CD4-positive, alpha-beta T cell treated with Interleukin-17A for 4 hours (primary cell): ENCODE data around the gene CACNA1S.

ENCODE experiments used
- DNase-seq: peaks from one replicate; pipeline ENCODE4 v3.0.0-alpha.2; 2020; ENCODE audit warnings: mixed read lengths

CACNA1S gene

DNA sequence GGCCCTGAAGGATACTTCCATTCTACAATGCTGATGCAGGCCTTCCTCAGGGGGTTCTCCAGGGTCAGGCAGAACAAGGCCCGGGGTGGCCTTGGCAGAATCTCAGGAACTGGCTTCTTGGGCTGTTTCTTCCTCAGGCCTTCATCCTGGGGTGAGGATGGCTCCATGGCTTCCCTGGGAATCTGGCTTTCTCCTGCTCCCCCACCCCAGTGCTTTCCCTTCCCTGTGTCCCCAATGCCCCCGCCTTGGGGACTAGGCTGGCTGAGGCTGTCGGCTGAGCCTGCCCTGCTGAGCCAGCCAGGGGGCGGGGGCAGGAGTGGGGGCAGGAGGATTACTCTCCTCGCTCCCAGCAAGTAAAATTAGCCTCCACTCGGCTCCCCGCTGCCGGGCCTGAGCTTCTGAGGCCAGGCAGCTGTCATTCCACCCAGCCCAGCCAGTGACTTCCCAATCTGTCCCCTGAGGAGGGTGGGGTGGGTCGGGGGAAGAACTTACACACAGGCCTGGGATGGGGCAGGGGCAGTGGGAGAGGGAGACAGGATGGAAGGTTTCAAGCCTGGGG lies at the start of gene CACNA1S:
Gene CACNA1S, minus strand, starts transcription at position 254 of the 559 bp plus-strand sequence. Its CDS starts 87 bp downstream, at position 167.
- no peak for DNase-seq

DNA sequence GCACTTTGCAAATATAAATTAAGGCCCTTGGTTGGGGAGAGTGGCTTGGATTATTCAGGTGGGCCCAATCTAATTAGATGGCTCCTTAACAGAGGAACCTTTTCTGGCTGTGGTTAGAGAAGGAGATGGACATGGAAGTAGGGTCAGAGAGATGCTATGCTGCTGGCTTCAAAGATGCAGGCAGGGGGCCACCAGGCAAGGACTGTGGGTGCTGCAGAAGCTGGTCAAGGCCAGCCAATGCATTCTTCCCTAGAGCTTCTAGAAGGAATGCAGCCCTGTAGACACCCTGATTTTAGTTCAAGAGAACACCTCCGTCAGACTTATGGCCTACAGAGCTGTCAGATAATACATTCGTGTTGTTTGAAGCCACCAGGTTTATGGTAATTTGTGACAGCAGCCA lies 45.7 kb upstream of the CACNA1S start:
- DNase-seq, result no peak

DNA sequence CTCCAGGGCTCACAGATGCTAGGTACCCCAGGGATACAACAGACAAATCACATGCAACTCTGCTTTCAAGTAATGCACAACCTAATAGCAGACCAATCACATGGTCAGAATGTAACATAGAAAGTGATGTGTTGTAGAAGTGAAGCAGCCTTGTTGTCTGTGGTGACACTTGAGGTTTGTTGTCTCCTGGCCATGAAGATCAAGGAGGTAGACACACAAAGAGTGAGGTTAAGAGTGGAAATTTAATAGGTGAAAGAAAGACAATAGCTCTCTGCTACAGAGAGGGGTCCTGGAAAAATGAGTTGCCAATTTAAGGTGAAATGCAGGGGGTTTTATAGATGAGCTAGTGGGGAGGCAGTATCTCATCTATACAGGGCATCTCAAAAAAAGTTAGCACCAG lies 44.6 kb upstream of the CACNA1S start:
- DNase-seq, result no peak

DNA sequence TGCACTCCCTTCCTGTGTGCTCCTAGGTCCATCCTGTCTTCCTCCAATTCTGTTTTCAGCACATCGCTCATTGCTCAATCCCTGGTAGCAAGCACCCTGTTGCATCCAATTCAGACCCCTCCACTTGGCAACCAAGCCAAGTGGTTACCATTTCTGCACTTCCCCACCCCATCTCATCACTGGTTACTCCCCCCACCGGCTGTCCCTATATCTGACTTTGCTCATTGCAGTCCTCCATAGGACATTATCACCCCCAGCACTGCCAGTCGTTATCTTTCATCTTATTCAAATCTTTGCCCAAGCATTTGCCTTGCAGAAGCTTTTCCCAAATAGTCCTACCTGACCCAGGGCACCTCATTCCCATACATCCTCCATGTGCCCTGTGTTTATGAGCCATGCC lies 44.1 kb upstream of the CACNA1S start:
- DNase-seq, result no peak

DNA sequence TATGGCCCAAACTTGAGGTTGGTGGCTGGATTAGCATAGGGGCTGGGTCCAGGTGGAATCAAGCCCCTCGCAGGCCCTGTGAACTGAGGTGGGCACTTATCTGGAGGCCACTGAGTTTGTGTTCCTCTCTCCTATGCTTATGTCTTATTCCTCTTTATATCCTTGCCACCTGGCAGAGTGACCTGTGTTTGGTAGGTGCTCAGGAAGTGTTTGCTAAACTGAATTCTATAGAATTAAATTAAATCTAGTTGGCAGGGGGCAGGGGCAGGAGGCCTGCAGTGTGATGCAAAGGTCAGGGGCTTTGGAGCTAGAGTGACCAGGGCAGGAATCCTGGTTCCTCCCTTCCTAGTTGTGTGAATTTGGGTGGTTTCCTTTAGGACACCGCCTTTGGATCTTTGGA lies 43.1 kb upstream of the CACNA1S start:
- no peak for DNase-seq

DNA sequence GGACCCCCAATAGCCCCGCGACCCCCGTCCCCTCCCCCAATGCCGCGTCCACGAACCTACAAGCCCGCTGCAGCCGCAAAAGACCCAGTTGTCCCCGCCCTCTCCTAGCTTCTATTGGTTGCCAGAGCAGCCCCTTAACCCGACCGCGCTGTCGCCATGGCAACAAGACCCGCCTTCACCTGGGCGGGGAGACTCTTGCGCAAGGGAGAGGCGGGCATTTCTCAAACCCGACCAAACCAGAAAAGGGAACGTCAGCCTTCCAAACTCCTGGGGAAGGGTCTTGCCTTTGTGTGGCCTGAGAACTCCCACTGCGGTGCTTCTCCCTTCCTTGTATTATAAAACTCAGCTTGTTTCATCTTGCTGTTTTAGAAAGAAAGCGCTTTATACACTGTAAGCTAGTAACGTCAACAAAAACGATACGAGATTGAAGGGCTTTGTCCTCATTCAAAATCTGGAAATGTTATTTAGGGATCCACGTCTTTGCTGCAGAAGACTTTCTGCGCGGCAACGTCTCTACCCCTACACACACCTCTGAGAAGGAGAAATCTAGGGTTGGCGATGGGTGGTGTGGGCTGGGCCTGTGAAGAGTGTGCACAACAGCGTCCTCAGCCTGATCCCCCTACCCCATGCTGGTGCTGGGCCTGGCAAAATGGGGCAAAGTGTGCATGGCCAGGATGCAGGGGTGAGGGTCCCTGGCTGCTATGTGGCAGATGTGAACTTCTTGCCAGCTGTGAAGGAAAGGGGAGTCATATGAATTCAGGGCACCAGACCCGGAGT lies 42.4 kb upstream of the CACNA1S start, which contains the start of gene TMEM9:
Gene TMEM9, minus strand, starts transcription at position 86 of the 777 bp plus-strand sequence. CDS start 551 bp downstream, outside the sequence.
- peak; percentile 99 for DNase-seq

DNA sequence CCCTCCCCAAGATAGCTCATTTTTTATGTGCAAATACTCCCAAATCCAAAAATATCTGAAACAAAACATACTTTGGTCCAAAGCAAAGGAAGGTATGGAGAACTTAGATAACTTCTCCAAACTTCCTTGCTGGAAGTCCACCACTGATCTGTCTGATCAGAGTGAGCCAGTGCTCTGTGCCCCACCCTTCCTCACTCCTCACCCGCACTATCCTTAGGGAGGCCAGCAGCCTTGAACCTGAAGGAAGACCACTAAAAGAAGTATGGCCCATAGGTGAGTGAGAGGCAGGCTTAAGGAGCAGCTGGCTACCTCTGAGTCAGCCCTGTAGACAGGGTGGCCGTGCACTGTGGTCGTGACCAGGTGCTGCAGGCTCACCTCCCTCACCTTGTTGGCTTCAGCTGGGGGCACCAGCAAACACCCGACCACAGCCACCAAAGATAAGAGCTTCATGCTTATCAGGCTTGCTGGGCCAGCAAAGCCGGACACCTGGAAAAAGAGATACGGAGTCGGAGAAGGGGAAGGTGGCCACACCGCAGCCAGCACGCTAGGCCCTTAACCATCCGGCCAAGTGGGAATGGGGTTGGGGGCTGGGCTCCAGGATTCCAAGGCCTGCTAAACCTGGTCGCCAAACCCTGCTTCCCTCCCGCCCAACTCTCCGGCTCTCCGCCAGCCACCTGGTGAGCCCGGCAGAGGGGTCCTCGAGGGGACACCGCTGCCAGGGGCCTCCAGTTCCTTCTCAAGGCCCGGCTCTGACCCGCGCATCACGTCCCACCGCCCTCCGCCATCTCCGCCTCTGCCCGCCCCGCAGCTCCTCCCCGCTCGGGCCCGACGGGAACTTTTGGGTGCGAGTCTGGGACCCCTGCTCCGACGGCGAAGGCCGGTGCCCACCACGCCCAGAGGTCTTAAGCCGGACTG lies 41.5 kb upstream of the CACNA1S start:
- DNase-seq, result no peak

DNA sequence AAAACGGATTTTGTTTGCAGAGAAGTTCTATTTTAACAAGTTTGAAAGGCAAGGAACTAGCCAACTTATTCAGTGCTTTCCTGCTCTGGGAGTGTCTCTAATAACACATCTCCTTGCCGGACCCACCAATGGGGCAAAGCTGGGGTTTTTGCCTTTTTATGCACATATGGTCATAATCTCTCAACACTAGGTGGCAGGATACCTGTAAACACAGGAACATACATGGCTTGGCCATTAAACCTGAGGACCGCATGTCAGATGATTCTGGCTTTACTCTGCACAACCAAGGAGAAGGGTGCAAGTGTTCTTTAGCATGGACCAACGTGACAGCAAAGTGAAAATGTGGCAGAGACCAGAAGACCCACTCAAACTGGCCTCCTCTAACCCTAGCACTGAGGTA lies 37.2 kb upstream of the CACNA1S start:
- no peak for DNase-seq

DNA sequence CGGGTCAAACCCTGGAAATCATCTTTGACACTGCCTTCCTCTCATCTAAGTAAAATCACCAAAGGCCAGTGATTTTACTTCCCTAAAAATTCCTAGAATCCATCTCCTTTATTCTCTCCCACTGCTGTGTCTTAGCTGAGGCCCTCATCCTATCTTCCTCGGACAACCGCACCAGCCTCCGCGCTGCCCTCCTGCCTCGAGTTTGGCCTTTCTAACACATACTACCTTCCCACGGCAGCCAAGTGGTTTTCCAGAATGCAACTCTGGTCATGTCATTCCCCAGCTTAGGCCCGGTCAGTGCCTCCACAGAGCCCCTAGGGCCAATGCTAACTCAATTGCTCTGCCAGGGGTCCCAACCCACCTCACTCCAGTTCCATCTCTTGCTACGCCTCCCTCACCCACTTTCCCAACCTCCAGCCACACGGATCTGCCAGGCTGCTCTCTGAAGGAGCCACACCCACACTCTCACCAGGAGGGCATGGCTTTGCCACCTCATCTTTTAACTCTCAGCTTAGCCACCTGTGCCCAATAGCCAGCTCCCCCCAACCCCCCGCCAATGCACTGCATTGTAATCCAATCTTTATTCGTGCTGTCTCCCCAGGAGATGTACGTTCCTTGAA lies 35.3 kb upstream of the CACNA1S start:
- no peak for DNase-seq

DNA sequence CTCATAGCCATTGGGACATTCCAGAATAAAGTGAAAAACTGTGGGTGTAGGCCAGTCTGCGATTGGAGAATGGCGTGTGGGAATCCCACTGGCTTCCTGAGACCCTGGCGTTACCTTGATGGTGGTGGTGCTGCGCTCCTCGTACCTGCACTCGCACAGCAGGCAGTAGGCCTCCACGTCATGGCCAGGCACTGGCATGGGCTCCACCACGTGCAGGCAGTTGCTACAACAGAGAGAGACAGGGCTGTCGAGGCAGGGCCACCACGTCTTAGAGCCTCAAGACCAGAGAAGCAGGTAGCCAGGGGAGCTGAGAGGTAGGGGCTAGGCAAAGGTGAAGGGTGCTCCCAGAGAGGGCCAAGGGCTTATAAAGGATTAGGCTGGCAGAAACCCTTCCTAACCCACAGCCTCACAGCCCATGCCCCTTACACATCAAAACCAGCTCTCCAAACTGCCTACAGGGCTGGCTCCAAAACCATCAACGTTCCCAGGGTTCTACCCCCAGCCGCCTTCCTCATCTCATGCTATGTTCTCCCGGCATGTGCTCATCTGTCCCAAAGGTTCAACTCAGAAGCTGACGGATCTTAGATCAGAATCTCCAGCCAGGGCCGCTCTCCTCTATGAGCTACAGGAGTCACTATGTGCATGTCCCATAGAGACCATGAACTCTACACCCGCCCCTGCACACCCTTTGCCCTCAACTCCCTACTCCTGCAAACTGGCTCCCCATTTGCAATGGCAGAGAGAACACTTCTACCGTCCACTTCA lies 34.6 kb upstream of the CACNA1S start:
- no peak for DNase-seq

DNA sequence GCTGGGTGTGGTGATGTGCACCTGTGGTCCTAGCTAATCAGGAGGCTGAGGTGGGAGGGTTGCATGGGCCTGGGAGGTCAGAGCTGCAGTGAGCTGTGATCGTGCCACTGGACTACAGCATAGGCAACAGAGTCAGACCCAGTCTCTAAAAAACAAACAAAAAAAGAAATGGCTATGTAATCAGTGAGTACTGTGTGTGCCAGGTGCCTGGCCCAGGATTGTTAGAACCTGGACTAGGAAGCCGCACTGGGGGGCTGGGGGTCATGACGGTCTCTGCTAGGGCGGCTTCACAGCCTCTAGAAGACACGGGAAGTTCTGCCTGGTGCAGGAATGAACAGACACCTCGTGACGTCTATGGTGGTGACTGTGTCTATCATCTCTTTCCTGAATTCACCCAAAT lies 33.6 kb upstream of the CACNA1S start:
- DNase-seq, result no peak

DNA sequence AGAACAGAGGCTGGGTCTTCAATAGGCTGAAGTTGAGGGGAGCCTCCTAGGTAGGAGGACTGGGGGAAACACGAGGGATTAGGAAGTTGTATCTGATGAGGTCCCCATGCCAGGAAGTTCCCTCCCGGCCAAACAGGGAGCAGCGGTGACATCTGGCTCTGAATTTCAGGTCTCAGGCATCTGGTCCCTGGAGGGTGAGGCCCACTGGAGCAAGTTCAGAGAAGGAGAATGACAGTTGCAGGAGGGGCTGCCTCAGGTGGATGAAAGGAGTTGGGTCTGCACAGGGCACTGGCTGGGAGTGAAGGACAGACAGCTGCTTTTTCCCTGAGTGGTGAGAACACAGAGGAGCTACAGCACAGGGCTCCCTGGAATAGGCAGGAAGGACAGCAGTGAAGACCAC lies 32.9 kb upstream of the CACNA1S start:
- DNase-seq, result no peak

DNA sequence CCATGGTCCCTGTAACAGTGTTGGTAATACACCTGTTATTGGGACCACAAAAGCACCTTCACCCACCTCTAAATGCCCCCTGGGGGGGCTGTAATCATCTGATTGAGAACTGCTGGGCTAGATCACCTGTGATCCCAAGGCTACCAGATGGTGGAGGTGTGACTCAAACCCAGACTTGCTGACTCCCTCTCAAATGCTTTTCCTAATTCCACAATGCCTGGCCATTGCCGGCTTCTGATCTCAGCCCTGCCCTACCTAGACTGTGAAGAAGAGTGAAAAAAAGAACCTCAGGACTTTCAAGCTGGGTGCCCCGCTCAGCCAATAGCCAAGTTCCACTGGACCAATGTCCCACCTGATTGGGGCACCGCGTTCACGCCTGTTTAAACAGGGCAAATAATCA lies 32.5 kb upstream of the CACNA1S start:
- DNase-seq, result no peak

DNA sequence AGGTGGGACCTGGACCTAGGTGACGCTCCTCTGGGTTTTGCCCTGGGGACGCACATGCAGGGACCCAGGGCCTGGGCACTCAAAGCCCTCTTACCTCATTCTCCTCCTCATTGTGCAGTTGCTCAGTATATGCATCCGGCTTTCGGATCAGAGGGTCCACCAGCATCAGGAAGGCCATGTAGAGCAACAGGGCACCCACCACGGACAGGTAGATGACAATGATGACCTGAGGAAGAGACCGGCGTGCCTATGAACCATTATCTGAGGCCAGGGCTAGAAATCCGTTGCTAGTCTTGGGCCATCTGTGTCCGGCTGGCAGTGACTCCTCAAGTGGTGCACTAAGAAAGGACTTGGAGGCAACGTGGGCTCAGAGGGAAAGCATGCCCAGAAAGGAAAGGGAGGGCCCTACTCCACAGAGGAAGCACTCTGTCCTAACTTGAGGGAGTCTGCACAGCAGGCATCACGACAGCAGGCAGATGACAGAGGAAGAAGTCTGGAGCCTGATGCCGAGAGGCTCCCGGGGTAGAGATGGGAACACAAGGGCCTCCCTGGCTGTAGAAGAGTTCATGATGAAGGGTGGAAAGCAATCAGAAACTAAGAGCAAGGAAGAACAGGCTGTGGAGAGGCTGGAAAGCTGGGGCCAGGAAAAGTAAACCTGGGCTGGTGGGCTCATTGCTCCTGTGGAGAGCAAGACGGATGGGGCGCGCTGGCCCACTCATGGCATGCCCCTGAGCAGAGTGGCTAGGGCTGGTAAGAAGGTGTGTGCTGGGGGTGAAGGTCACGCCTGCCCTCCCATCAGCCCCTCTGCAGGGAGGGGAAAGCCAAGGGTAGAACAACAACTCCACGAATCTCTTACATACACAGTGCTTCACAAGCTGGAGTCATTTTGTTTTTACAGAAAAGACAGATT lies 31.8 kb upstream of the CACNA1S start:
- no peak for DNase-seq

DNA sequence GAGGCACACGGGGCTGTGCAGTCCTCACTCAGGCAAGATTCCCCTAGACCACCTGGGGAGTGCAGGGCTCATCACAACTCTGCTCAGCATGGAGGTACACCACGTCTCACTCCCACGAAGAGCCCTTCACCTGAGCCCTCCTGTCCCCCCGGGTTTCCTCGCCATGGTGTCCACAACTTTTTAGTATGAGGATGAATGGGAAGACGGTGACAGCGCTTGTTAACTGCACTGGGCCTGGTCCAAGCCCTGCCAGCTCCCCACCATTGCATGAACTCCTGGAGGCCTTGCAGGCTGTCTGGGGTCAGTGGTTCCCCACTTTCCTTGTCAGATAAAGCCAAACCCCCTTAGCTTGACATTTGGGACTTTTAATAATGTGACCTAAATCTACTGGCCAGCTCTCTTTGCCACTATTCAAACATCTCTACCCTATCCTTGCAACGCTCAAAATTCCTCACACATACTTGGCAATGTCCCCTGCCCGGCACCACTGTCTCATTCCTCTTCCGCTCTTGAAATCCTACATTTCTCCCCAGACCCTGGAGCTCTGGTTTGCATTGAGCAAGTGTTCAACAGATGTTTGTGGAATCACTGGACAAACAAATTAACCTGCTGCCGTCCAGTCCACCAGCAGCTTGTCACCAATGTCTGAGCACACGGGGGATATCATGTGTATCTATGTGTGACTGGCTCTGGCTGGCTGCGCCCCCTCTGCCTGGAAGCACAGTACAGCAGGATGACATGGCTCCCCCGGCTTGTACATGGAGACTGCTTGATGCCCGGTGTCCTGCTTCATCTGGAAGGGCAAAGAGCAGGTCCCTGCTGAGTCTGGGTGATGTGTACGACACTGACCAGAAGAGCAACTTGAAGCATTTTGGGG lies 30.9 kb upstream of the CACNA1S start:
- no peak for DNase-seq

DNA sequence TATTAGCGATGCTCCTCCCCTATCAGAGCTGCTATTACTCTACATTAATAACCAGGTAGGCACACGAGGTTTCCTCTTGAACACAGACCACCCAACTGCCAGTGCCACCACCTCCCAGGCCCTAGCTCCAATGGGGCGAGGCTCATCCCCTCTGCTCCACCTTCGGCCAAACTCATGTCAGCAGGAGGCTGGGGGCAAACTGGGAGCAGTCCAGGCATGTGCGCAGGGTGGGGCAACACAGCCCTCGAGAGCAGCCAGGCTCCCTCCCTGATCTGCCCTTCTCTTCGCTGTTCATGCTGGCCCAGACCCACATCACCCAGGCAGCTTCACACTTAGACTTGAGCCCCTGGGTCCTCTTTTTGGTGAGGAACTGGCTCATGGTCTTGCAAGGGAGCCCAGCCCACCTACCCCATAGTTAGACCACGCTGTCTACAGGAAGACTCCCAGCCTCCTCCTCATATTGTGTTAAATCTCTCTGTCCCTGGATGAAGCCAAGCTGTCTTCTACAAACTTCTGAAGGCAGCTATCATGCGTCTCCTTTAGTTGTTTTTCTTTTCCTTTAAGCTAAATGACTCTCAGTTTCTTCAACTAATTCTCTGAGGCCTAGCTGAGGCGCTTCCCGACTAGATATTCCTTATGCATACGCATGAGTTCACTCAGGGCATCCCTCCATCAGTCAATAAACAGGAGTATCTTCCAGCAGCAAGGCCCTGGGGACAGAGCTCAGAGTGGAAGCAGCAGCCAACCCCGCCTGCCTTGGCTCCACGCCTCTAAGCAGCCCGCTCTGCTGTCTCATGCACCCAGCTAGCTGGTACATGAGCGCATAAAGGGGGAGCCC lies 30.0 kb upstream of the CACNA1S start:
- no peak for DNase-seq

DNA sequence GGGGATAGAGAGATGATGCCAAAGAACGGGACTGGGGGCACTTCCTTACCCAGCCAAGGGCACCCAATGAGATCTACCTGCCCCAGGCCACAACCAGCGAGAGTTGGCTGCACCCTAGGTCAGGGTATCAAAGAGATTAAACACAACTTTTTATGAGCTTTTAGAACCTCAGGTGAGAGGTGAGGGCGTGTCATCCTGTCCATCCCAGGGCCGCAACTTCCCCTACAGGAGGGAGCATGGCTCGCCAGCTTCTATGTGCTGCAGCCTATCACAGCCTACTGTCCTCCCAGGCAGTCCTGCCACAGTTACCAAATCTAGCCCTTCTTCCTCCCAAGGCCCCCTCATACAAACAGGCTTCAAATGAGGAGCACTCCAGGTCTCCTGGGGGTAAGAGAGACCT lies 29.2 kb upstream of the CACNA1S start:
- DNase-seq, result no peak

DNA sequence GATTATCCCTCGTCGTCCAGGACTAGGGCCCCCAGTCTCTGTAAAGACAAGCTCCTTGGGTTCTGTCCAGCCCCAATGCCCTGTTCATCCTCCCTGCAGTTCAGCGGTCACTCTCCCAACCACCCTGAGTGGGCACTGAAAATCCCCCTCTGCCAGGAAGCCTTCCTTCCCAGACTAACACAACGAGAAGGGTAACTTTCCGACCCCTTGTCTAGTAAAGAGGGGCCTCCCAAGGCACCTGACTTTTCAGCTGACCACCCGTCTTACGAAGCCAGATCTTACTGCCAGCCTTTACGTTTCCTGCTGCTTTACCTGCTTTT lies 28.7 kb upstream of the CACNA1S start:
- no peak for DNase-seq

DNA sequence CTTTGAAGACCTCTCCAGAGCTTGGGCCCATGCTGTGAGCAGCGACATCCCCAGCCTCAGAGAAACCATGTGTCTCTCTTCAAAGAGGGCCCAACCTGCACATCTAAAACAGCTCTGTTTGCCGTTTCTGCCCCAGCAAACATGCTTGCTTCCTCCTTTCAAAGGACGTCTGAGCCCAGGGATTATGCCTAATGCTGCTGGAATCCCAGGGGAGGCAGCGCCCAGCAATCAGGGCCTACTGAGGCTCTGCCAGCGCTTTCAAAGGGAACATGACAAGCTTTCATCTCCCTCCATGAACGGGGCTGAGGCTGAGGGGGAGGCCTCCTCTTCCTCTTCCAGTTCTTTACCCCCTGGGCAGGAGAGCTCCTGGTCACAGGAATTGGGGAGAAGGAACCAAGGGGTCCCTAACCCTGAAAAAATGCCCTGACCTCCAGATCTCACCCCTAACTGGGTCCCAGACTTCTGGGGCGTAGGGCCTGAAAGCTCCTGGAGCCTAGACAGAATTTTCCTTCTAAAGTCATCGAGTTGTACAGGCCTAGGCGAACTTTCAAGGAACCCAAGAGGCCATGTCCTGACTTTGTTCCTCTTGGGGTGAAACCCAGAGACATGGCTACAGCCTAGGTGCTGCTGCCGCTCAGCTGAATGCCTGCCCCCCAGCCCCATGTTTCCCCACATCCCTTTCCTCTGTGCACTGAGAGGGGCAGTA lies 28.2 kb upstream of the CACNA1S start:
- no peak for DNase-seq
